Measurements from ENCODE around the gene SHOX. TPM values are rescaled to one million over a fixed set of nuclear protein-coding genes. Genes with fewer than 3 reads are reported as not detected.

Gene SHOX
- total RNA-seq, 3 donors from 2014 or later: 0.12 to 0.22 TPM; not detected in 1

- Histone ChIP-seq H3K36me3 (ENCODE audit: low read depth) (no peaks in the 10 kb centered on the region), H3K4me1 (ENCODE audit: low read depth) (no peaks in the 10 kb centered on the region), H3K4me3 (no peak overlapping the region), H3K9me3 (no peaks in the 10 kb centered on the region)
- no peak for TF ChIP-seq CTCF (IDR thresholded peaks at IDR 0.05)
- no peak for DNase-seq
- intact Hi-C loops (cut with DNase I, micrococcal nuclease): no loop called here
- ATAC-seq: no peak
Measured at GRCh38 chrX:672931-673330, 42.3 kb downstream of the SHOX start.

DNA sequence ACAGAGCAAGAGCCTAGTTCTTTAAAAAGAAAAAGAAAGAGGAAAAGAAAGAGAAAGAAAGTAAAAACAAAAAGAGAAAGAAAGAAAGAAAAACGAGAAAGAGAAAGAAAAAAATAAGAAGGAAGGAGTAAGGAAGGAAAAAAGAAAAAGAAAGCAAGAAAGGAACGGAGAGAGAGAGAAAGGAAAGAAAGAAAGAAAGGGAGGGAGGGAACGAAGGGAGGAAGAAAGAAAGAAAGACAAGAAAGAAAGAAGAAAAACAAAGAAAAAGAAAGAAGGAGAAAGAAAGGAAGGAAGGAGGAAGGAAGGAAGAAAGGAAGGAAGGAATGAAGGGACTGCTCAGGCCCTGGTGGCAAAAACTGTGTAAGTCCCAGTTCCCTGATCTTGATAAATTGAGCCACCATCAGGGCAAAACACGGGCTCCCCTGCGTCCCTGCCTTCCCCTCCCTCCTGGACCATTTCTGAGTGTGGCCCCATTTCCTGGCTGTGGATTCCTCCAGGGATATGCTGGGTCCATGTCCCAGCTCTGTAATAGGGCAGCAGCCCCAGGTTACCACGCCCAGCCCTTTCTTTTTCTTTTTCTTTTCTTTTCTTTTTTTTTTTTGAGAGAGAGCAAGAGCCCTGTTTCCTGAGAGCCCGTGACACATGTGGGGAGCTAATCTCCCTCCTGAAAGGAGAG is 44.8 kb downstream of the SHOX start:
- TF ChIP-seq CTCF (IDR thresholded peaks at IDR 0.05): no peak
- intact Hi-C loops (cut with DNase I, micrococcal nuclease): no loop called here

DNA sequence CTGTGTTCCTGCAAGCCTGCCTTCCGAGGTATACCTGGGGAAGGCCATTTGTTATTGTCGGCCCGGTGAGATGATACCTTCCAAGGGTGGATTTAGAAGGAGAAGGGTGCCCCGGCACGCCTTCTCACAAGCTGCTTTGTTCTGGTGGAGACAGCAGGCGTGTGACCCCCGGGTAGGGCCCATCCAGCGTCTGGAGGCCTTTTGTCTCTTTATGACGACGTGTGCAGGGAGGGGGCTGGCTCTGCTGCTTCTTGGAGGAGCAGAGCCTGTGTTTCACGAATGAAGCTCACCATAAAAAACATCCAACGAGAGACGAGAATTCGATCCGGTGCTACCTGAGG is 45.3 kb downstream of the SHOX start:
- DNase-seq (no peak), ATAC-seq (no peak)
- Histone ChIP-seq H3K9me3 (no peaks in the 10 kb centered on the region), H3K4me3 (no peak overlapping the region), H3K4me1 (ENCODE audit: low read depth) (no peaks in the 10 kb centered on the region), H3K36me3 (ENCODE audit: low read depth) (no peaks in the 10 kb centered on the region)
- no peak for TF ChIP-seq CTCF (IDR thresholded peaks at IDR 0.05)
- intact Hi-C loops (cut with DNase I, micrococcal nuclease): no loop called here

More for the DNA sequence above, 44.8 kb downstream of the SHOX start:
- ATAC-seq: no peak
- no peaks in the 10 kb centered on the region for H3K9me3 ChIP-seq
- H3K36me3 ChIP-seq (ENCODE audit: low read depth): no peaks in the 10 kb centered on the region
- no peaks in the 10 kb centered on the region for H3K4me1 ChIP-seq (ENCODE audit: low read depth)
- no peak for DNase-seq
- H3K4me3 ChIP-seq: no peak overlapping the region

- H3K36me3 ChIP-seq (ENCODE audit: low read depth): no peaks in the 10 kb centered on the region
- DNase-seq: no peak
- no peak for ATAC-seq
- no peaks in the 10 kb centered on the region for H3K4me1 ChIP-seq (ENCODE audit: low read depth)
- H3K9me3 ChIP-seq: no peaks in the 10 kb centered on the region
- H3K4me3 ChIP-seq: no peak overlapping the region
- no peak for TF ChIP-seq CTCF (IDR thresholded peaks at IDR 0.05)
- intact Hi-C loops (cut with DNase I, micrococcal nuclease): no loop called here
Measured at GRCh38 chrX:677376-677775, 46.8 kb downstream of the SHOX start.

DNA sequence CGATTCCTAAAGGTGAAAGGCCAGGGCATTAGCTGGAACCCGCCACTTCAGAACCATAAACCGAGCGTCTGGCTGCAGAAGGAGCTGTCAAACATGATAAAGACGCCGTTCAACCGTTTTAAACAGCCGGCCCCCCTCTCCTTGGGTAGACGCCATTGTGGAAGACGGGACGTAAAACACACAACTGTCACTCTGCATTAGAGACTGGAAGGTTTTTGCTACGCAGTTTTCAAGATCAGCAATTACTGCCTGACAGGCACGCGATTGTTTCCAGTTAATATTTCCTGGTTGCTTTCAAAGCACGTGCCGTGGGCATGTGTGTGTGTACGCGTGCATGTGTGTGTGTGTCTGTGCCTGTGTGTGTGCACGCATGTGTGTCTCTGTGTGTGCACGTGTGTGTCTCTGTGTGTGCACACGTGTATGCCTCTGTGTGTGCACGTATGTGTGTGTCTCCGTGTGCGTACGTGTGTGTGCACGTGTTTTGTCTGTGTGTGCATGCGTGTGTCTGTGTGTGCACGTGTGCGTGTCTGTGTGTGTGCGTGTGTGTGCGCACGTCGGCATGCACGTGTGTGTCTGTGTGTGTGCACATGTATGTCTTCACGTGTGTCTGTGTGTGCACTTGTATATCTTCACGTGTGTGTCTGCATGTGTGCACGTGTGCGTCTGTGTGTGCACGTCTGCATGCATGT is 48.8 kb downstream of the SHOX start:
- ATAC-seq (no peak), DNase-seq (no peak)
- Histone ChIP-seq H3K4me3 (no peak overlapping the region), H3K4me1 (ENCODE audit: low read depth) (no peaks in the 10 kb centered on the region), H3K9me3 (no peaks in the 10 kb centered on the region), H3K36me3 (ENCODE audit: low read depth) (no peaks in the 10 kb centered on the region)
- intact Hi-C loops (cut with DNase I, micrococcal nuclease): no loop called here
- no peak for TF ChIP-seq CTCF (IDR thresholded peaks at IDR 0.05)
